ENCODE data around the gene DCDC2. TPM values are rescaled to one million over a fixed set of nuclear protein-coding genes. Genes with fewer than 3 reads are reported as not detected.
"Not testable (repeated sequence)": the region's sequence is repeated elsewhere in the genome, so short reads cannot be mapped to it uniquely, and the experiment has no call there.

Gene DCDC2
- total RNA-seq, 1 donor from 2014 or later: not detected

- intact Hi-C loops (cut with micrococcal nuclease): no loop called here
Observed at GRCh38 chr6:24227556-24227955, 130.3 kb downstream of the DCDC2 start.

- intact Hi-C loops (cut with micrococcal nuclease): no loop called here
Observed at GRCh38 chr6:24226541-24226940, 131.3 kb downstream of the DCDC2 start.

GRCh38 chr6:24225838-24226237 is 132.0 kb downstream of the DCDC2 start:
- intact Hi-C loops (cut with micrococcal nuclease): no loop called here

GRCh38 chr6:24223115-24223919 is 134.5 kb downstream of the DCDC2 start:
- intact Hi-C loops (cut with micrococcal nuclease): no loop called here

GRCh38 chr6:24219670-24220069 is 138.2 kb downstream of the DCDC2 start:
- intact Hi-C loops (cut with micrococcal nuclease): no loop called here

GRCh38 chr6:24214984-24215383 is 142.9 kb downstream of the DCDC2 start:
- intact Hi-C loops (cut with micrococcal nuclease): no loop called here

- intact Hi-C loops (cut with micrococcal nuclease): no loop called here
Observed at GRCh38 chr6:24207413-24207812, 150.4 kb downstream of the DCDC2 start.

GRCh38 chr6:24205020-24205492 is 152.8 kb downstream of the DCDC2 start:
- intact Hi-C loops (cut with micrococcal nuclease): no loop called here

GRCh38 chr6:24204113-24204512 is 153.7 kb downstream of the DCDC2 start:
- intact Hi-C loops (cut with micrococcal nuclease): not testable (repeated sequence)

- intact Hi-C loops (cut with micrococcal nuclease): no loop called here
Observed at GRCh38 chr6:24197892-24198291, 160.0 kb downstream of the DCDC2 start.

GRCh38 chr6:24195836-24196597 is 161.8 kb downstream of the DCDC2 start:
- intact Hi-C loops (cut with micrococcal nuclease): no loop called here

GRCh38 chr6:24194978-24195700 is 162.7 kb downstream of the DCDC2 start:
- intact Hi-C loops (cut with micrococcal nuclease): no loop called here

GRCh38 chr6:24193364-24193763 is 164.5 kb downstream of the DCDC2 start:
- intact Hi-C loops (cut with micrococcal nuclease): no loop called here

- intact Hi-C loops (cut with micrococcal nuclease): no loop called here
Observed at GRCh38 chr6:24191346-24191745, 166.5 kb downstream of the DCDC2 start.

- intact Hi-C loops (cut with micrococcal nuclease): no loop called here
Observed at GRCh38 chr6:24188578-24189080, 169.2 kb downstream of the DCDC2 start.

- intact Hi-C loops (cut with micrococcal nuclease): no loop called here
Observed at GRCh38 chr6:24187965-24188577, 169.8 kb downstream of the DCDC2 start.

GRCh38 chr6:24186349-24186748 is 171.5 kb downstream of the DCDC2 start:
- intact Hi-C loops (cut with micrococcal nuclease): no loop called here

- intact Hi-C loops (cut with micrococcal nuclease): no loop called here
Observed at GRCh38 chr6:24183584-24183983, 174.3 kb downstream of the DCDC2 start.

GRCh38 chr6:24157886-24158285 is 200.0 kb downstream of the DCDC2 start:
- intact Hi-C loops (cut with micrococcal nuclease): no loop called here

- intact Hi-C loops (cut with micrococcal nuclease): no loop called here
Observed at GRCh38 chr6:24154121-24154520, 203.7 kb downstream of the DCDC2 start.

- intact Hi-C loops (cut with micrococcal nuclease): no loop called here
Observed at GRCh38 chr6:24152014-24152413, 205.8 kb downstream of the DCDC2 start.
